GM12864 (cell line): ENCODE data around the gene PRG2.

Experiments used
- DNase-seq: peaks from one replicate; pipeline ENCODE4 v3.0.0-alpha.2; 2011; ENCODE audit warnings: low read depth
- H3K4me3 ChIP-seq: 2 replicates; pipeline ENCODE4 v1.5.1; 2011; ENCODE audit warnings: mild to moderate bottlenecking, low read depth, low read length, control low read depth
- TF ChIP-seq, protein P1 (sequence below): IDR thresholded peaks from 2 replicates; pipeline ENCODE4 v1.5.1; 2011; ENCODE audit warnings: low read depth, mild to moderate bottlenecking, moderate library complexity, low read length, control low read depth, inconsistent platforms; ENCODE audit errors: missing control alignments

PRG2 gene

DNA sequence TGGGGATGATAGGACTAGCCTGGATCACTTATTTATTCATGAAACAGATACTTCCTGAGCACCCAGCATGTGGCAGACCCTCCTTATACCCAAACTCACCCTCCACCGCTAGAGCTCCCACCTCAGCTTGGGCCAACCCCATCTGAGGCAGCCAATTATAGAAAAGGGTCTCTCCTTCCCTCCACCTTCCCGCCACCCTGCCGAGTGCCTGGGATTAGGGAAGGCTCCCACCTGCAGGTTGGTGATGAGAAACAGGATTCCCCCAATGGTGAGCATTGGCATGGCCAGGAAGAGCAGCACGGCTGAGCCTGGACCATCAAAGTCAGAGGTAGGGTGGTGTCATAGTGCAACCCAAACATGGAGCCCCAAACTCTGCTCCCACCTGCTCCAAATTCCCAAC, 30.6 kb upstream of the PRG2 start:
- TF ChIP-seq, protein P1, sequence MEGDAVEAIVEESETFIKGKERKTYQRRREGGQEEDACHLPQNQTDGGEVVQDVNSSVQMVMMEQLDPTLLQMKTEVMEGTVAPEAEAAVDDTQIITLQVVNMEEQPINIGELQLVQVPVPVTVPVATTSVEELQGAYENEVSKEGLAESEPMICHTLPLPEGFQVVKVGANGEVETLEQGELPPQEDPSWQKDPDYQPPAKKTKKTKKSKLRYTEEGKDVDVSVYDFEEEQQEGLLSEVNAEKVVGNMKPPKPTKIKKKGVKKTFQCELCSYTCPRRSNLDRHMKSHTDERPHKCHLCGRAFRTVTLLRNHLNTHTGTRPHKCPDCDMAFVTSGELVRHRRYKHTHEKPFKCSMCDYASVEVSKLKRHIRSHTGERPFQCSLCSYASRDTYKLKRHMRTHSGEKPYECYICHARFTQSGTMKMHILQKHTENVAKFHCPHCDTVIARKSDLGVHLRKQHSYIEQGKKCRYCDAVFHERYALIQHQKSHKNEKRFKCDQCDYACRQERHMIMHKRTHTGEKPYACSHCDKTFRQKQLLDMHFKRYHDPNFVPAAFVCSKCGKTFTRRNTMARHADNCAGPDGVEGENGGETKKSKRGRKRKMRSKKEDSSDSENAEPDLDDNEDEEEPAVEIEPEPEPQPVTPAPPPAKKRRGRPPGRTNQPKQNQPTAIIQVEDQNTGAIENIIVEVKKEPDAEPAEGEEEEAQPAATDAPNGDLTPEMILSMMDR, result no peak
- DNase-seq, result no peak
- no peak overlapping the region for H3K4me3 ChIP-seq

- H3K4me3 ChIP-seq, result no peak overlapping the region
- TF ChIP-seq, protein P1, result no peak
- DNase-seq, result no peak
These were observed 28.7 kb upstream of the PRG2 start for GRCh38 chr11:57419146-57419545.

GRCh38 chr11:57418131-57418530, 27.7 kb upstream of the PRG2 start:
- no peak overlapping the region for H3K4me3 ChIP-seq
- DNase-seq, result no peak
- TF ChIP-seq, protein P1, result no peak

GRCh38 chr11:57417056-57417455, 26.6 kb upstream of the PRG2 start:
- TF ChIP-seq, protein P1, result no peak
- H3K4me3 ChIP-seq, result no peak overlapping the region
- DNase-seq, result no peak

- TF ChIP-seq, protein P1, result no peak
- no peak for DNase-seq
- H3K4me3 ChIP-seq, result no peak overlapping the region
These were observed 26.0 kb upstream of the PRG2 start for GRCh38 chr11:57416436-57416835.

DNA sequence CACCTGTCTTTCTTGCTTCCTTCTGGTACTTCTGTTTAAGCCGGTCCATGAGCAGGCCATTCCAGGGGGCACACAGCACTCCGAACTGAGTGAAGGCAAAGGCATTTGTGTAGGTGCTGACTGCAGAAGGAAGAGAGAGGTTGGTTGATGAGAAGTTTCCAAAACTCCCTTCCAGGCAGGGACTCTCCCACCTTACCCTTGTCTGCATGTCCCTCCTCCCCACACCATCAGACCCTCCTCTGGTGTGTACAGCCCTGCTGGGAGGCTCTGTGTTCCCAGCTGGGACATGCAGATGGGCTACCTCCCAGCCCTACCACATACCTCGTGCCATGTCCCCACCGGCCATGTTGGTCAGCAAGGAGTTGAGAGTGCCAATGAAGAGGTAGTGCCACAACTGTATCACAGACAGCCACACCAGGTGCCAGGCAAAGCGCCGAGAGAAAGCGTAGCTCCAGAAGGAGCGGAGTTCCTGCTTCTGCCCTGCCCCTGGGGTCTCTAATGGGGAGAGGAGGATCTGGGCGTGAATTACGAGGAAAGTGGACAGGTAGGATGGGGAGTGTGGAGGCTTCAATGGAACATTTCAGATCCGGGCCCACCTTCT, 24.3 kb upstream of the PRG2 start:
- no peak overlapping the region for H3K4me3 ChIP-seq
- TF ChIP-seq, protein P1, result no peak
- no peak for DNase-seq

DNA sequence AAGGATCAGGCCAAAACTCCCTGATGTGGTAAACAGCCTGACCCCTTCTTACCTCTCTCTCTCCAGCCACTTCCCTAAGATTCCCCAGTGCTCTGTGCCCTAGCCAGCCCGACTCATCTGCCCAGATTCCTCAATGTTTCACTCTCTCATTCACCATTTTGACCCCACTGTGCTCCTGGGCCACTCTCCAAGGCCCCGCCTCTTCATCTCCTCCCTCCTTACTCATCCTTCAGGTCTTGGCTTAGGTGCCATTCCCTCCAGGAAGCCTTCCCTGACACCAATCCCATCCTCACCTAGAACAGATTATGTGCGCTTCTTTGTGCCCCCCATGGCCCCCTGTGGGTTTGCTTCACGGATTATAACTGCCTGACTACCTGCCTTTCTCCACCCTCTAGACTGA, 23.2 kb upstream of the PRG2 start:
- H3K4me3 ChIP-seq, result no peak overlapping the region
- TF ChIP-seq, protein P1, result no peak
- no peak for DNase-seq
